Inferior parietal cortex (tissue), 1 donor: ENCODE measurements around the gene MEF2A.
A peak's percentile ranks its signal among the peaks of the same experiment; 100 is the strongest.
"Not testable (repeated sequence)": the region's sequence is repeated elsewhere in the genome, so short reads cannot be mapped to it uniquely, and the experiment has no call there.

Experiments used
- DNase-seq: peaks from one replicate; pipeline ENCODE4 v3.0.0-alpha.2; 2016; ENCODE audit errors: extremely low spot score

The MEF2A gene

DNA sequence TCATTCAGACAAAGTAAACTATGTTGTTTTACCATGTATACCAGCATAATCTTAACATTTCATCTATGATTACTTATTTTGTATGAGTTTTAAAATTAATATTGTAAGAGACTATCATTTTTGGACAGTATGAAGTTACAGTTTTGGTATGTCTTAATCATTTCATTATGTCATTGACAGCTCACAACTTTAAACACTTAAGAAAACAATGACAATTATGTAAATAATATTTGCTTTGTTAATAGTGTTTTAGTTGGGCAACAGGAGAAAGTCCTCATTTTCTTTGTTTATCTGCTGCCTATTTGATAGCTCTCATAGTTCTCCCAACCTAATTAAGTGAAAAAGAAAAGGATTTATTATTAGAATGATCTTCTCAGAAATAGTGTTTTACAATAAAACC, 80.2 kb downstream of the MEF2A start:
- no peak for DNase-seq

GRCh38 chr15:99651023-99651807, 85.4 kb downstream of the MEF2A start:
- DNase-seq: no peak

DNA sequence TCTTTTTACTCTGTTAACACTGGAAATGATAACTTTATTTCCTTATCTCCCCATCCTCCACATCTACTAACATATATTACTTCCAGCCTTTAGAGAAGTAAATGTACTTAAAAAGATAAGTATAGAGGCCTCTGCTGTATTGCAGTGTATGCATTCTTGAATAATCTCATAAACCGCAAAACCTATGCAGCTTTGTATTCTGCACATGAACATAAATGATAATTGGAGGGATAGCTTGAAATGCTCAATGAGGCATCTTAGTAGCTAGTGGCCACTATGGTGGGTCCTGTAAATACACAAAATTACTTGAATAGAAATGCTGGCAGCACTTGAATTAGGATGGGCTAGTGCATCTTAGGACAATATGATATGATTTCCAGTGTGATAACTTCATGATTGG, 90.4 kb downstream of the MEF2A start:
- no peak for DNase-seq

GRCh38 chr15:99657996-99658395, 92.2 kb downstream of the MEF2A start:
- no peak for DNase-seq

DNA sequence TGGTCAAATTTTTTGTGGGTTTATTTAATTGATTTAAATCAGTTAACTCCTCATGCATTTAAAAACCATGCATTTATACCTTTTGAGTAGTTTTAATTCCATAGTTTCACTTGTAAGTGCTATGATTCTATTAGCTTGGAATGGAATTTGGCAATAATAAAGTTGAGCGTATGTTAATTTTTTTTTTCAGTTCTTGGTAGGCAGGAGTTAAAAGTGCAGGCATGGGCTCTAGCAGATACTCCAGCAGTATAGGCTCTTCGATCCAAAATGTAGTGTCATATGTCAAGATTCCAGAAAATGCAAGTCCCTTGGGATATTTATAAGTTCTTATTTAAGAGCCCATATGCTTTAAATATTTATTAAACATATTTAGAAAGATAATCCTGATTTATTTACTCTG, 97.1 kb downstream of the MEF2A start:
- no peak for DNase-seq

- not testable (repeated sequence) for DNase-seq
Observed at GRCh38 chr15:99666073-99666472, 100.3 kb downstream of the MEF2A start.

DNA sequence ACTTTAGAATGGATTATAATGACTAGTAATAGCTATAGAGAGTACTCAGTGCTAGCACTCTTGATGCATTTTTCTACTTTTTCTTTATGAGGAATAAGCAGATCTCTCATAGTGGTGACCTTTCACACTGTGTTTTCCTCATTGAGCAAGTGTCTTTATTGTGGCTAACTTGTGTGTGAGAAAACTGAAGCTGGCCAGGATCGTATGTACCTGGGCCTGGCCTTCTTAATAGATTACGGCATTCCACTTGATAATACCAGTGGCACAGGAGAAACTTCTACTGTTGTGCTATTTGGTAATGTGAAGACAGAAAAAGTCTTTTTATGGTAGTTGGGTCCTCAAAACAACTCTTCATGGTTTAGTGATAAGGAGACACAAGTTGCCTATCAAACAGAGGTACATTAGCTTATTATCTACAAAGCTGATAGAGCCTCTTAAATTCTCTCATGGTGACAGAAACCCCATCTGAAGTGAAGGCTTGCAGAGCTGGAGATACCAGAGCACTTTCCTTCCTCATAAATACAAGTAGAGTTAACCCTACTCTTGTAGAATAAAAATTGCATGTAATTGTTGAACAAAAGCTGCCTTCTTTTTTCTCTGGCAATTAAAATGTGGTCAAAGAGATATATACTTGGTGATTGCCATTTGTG, 102.9 kb downstream of the MEF2A start:
- DNase-seq: no peak

- peak; percentile 46 for DNase-seq
Observed at GRCh38 chr15:99669250-99669649, 103.5 kb downstream of the MEF2A start.

DNA sequence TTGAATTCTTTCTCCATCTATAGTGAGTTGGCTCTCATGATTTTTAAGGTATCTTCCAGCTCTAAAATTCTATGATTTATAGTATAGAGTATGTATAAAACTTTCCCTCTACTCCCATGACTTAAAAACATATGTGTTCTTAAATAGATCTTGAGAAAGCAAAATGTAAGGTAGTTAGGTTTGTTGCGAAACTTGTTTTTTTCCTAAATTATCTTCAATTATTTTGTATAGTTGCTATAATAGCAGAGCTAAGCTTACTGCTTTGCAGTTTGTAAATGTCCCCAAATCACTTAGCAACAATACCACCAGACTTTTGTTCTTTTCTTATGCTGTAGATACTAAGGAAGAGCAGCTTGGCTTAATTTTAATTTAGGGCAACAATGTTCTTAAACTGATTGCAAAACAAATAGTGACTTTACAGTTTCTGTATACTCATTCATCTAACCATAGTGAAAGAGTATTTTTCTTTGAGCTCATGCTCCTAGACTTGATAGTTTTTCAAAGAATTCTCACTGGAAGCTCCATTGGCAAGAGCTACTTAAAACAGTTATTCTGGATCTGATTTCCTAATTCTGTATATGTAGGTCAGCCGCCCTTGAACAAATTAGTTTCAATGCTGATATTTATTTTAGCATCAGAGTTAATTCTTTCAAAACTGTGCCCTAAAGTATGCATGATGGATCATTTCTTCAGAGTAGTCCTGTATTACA, 106.3 kb downstream of the MEF2A start:
- no peak for DNase-seq

- DNase-seq: no peak
Observed at GRCh38 chr15:99673111-99673510, 107.3 kb downstream of the MEF2A start.

GRCh38 chr15:99674279-99674678, 108.5 kb downstream of the MEF2A start:
- no peak for DNase-seq

DNA sequence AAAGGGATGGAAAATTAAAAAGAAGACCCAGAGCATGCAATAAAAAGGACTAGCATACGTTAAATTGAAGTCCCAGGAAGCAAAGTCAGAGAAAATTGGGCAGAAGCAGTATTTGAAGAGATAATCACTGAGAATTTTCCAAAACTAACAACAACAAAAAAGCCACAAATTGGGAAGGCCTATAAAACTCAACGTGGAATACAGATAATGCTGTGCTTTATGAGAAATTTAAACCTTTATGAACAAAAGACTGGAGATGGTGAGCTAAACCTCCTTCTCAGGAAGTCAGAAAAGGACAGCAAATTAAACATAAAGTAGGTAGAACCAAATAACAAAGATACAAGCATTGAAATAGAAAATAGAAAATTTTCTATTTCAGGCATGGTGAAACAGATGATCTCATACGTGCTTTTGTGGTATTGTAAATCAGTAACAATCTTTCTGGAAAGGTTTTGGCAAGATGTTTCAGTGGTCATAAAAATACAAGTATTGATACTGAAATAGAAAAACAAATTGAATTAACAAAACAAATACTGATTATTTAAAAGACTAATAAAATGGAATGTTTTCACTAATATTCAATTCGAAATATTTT, 111.9 kb downstream of the MEF2A start:
- no peak for DNase-seq

DNA sequence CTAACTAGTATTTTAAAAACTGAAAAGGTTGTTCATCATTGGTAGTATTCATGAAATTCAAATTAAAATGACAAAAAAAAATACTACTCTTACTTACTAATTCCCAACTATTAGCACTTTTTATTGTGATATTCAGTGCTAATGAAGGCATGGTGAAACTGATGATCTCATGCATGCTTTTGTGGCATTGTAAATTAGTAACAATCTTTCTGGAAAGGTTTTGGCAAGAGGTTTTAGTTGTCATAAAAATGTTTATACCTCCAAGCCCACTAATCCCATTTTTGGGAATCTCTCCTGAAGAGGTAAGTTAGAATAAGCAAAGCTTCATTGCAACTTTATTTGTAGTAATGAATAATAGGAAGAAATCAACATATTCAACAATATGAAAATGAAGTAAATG, 114.5 kb downstream of the MEF2A start:
- DNase-seq: no peak

DNA sequence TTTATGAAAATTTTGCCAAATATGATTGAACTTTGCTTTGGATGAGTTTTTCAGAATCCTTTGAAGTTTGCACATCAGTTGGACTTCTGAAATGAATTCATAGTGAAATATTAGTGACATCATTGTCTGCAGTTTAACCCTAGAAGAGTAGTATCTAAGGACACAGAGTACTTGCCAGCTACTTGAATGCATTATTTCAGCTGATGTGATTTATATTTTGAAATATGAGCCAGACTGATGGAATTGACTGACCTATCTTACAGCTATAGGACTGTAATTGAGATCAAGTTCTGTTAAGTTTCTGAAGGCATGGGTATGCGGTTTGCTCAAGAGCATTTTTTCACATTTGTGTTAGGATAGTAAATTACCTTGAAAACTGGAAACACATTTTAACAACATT, 116.2 kb downstream of the MEF2A start:
- no peak for DNase-seq

DNA sequence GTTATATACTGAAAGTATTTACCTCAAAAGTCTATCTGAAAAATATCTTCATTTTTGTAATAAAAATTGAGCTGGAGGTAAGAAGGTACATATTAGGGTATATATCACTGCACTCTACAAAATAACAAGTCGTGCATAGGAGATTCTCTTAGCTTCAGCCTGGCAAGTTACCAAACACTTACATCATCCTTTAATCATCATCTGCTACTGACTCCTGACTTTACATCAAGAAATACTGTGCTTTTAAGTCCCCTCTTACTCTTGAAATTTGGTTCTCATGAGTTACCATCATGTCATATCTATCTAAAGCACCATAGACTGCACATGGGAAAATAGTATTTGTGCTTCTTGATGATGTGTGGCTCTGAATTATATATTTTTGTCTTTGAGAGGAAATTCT, 116.7 kb downstream of the MEF2A start:
- no peak for DNase-seq

DNA sequence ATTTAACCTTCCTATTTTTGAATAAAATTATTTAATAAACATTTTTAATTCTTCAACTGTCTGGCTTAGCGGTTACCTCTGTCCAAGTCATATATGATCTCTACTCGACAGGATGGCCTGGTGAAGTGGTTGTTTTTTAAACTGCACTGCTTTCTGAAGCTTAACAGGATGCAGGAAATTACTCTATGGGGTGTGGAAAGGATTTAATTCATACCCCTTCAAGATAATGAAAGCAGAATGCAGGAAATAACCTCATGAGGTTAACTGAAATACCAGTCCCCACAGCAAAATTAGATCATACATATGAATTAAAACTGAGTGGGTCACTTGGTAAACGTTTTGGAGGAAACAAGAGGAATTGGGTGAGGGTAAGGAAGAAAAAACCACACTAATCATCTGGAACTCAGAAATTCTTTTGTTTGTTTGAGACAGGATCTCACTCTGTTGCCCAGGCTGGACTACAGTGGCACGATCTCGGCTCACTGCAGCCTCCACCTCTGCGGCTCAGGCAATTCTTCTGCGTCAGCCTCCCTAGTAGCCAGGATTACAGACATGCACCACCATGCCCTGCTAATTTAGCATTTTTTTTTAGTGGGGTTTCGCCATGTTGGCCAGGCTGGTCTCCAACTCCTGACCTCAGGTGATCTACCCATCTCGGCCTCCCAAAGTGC, 117.4 kb downstream of the MEF2A start:
- DNase-seq: no peak

GRCh38 chr15:99686290-99686689, 120.5 kb downstream of the MEF2A start:
- DNase-seq: no peak

DNA sequence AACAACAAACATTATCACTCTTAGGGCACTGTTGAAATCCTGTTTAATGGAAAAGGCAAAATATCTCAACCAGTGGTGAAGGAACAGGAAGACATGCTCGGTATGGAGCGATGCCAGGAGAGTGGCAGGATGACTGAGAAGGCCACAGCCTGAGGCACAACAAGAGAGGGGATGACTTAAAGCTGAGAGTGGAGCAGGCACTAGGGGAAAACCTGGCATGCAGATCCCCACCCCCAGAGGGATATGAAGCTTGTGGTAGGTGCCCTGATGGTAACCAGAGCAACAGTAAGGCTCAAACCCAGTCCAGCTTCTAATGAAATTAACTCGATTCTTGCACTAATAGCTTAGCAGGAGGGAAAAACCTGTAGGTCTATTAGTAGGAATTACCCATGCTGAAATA, 127.0 kb downstream of the MEF2A start:
- DNase-seq: no peak

DNA sequence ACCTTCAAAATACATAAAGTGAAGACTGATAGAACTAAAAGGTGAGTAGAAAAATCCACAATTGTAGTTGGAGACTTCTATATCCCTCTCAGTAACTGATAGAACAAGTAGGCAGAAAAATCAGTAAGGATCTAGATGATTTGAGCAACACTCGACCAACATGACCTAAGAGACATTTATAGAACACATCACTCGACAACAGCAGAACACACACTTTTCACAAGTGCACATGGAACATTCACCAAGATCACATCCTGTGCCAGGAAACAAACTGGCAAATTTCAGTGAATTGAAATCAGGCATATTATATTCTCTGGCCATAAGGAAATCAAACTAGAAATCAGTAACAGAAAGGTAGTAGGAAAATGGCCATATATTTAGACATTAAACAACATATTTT, 130.3 kb downstream of the MEF2A start:
- no peak for DNase-seq

- peak; percentile 17 for DNase-seq
Observed at GRCh38 chr15:99702895-99703602, 137.3 kb downstream of the MEF2A start.
